ENCODE measurements around the gene RSRP1. TPM values are rescaled to one million over a fixed set of nuclear protein-coding genes. Genes with fewer than 3 reads are reported as not detected.

The RSRP1 gene
- total and polyA plus RNA-seq, 2 of the 4 experiments (the other 2 are of a cell fraction) = 71.0 TPM

DNA sequence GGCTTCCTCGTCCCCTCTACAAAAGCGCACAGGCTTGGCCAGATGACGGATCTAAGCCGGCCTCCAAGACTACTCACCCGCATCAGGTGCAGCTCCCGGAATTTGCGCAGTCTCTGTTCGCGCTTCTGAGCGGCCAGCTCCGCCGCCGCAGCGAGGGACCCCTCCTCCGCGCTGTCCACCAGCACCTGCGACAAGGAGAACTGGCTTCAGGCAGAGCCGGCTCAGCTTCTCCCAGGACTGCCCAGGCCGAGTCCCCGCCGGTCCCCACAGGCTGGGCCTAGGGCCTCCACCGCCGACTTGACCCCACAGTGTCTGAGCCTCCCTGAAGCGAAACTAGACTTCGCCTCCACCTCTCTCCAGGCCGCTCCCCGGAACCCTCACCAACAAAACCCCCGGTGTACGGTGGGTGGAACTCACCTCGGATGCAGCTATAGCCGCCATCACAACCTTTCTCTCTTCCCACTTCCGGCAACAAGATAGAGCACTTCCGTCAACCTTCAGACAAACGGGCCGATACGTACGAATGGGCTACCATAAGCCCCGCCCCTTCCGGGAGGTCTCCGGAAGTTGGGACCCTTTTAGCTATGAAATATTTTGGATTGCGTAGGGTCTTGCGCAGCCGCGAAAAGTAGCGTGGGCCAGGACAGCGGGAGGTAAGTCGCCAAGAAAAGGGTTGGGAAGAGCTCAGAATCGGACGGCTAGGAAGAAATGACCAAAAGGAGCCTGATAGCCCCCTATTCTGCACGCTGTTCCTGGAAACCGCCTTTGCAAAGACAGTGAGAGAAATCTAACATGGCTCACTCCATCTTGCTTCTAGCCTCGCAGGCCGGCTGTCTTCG lies 15.0 kb downstream of the RSRP1 start, which contains the start of gene SYF2 (continued):
- TF ChIP-seq, protein P1, sequence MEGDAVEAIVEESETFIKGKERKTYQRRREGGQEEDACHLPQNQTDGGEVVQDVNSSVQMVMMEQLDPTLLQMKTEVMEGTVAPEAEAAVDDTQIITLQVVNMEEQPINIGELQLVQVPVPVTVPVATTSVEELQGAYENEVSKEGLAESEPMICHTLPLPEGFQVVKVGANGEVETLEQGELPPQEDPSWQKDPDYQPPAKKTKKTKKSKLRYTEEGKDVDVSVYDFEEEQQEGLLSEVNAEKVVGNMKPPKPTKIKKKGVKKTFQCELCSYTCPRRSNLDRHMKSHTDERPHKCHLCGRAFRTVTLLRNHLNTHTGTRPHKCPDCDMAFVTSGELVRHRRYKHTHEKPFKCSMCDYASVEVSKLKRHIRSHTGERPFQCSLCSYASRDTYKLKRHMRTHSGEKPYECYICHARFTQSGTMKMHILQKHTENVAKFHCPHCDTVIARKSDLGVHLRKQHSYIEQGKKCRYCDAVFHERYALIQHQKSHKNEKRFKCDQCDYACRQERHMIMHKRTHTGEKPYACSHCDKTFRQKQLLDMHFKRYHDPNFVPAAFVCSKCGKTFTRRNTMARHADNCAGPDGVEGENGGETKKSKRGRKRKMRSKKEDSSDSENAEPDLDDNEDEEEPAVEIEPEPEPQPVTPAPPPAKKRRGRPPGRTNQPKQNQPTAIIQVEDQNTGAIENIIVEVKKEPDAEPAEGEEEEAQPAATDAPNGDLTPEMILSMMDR (conservative IDR thresholded peaks at IDR 0.05; ENCODE audit: low read depth, low read length) = no peak
- TF ChIP-seq MAZ (IDR thresholded peaks at IDR 0.05; ENCODE audit: borderline replicate concordance, low read depth, low read length) = no peak
- no peak for TF ChIP-seq MAFK (IDR thresholded peaks at IDR 0.05; ENCODE audit: low read depth, low read length)
